Measurements from ENCODE around the gene DENND4A. TPM values are rescaled to one million over a fixed set of nuclear protein-coding genes. Genes with fewer than 3 reads are reported as not detected.

The DENND4A gene
- polyA plus RNA-seq, 2 donors: 2.6 to 3.2 TPM

DNA sequence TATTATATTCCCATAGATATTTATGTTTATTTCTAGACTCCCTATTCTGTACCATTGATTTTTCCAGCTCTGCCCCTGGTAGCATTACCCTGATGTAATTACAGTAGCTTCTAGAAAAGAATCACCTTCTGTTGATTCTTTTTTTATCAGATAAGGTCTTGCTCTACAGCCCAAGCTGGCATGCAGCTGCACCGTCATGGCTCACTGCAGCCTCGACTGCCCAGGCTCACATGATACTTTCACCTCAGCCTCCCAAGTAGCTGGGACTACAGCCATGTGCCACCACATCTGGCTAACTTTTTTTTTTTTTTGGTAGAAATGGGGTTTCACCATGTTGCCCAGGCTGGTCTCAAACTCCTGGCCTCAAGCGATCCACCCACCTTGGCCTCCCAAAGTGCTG, 128.6 kb downstream of the DENND4A start:
- Histone ChIP-seq H3K36me3 (ENCODE audit: control insufficient read depth in 2 of 2, insufficient read depth in 2 of 2, low read length in 1 of 2) (no peaks in the 10 kb centered on the region), H3K4me3 (ENCODE audit: low read depth in 1 of 2, low read length in 2 of 2) (no peak overlapping the region), H3K27me3 (ENCODE audit: control insufficient read depth in 1 of 2, insufficient read depth in 2 of 2, low read length in 2 of 2) (no peaks in the 10 kb centered on the region), H3K4me1 (ENCODE audit: control insufficient read depth in 2 of 2, insufficient read depth in 2 of 2, low read length in 1 of 2) (no peaks in the 10 kb centered on the region), H3K9me3 (ENCODE audit: control insufficient read depth in 2 of 2, insufficient read depth in 1 of 2, low read depth in 1 of 2, low read length in 1 of 2) (no peaks in the 10 kb centered on the region), H3K27ac (ENCODE audit: low read depth in 2 of 2, low read length in 1 of 2) (no peak overlapping the region)
- 92 to 94% methylated on average over 3 of the region's 3 CpGs for WGBS, 2 donors

DNA sequence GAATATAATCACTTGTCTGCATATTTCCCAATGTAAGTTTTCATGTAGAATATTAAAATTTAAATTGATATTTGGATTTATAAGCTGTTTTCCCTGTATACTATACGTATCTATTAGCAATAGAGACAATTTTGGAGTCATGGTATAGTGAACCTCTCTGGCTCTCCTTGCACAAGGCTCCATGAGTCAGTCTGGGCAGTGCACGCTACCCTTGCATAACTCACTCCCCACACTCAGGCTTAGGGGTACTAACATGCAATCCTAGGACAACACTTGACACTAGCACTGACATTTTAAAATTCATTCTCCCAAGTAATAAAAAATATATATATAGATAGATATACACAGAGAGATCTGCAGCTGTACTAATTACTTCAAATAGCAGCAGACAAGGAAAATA, 131.2 kb downstream of the DENND4A start:
- Histone ChIP-seq H3K9me3 (ENCODE audit: control insufficient read depth in 2 of 2, insufficient read depth in 1 of 2, low read depth in 1 of 2, low read length in 1 of 2) (no peaks in the 10 kb centered on the region), H3K36me3 (ENCODE audit: control insufficient read depth in 2 of 2, insufficient read depth in 2 of 2, low read length in 1 of 2) (no peaks in the 10 kb centered on the region), H3K27me3 (ENCODE audit: control insufficient read depth in 1 of 2, insufficient read depth in 2 of 2, low read length in 2 of 2) (no peaks in the 10 kb centered on the region), H3K4me1 (ENCODE audit: control insufficient read depth in 2 of 2, insufficient read depth in 2 of 2, low read length in 1 of 2) (no peaks in the 10 kb centered on the region), H3K27ac (ENCODE audit: low read depth in 2 of 2, low read length in 1 of 2) (no peak overlapping the region), H3K4me3 (ENCODE audit: low read depth in 1 of 2, low read length in 2 of 2) (no peak overlapping the region)
- WGBS, 2 donors: 88 to 97% methylated on average over 2 of the region's 2 CpGs

- Histone ChIP-seq H3K9me3 (ENCODE audit: control insufficient read depth in 2 of 2, insufficient read depth in 1 of 2, low read depth in 1 of 2, low read length in 1 of 2) (no peaks in the 10 kb centered on the region), H3K4me3 (ENCODE audit: low read depth in 1 of 2, low read length in 2 of 2) (no peak overlapping the region), H3K4me1 (ENCODE audit: control insufficient read depth in 2 of 2, insufficient read depth in 2 of 2, low read length in 1 of 2) (no peaks in the 10 kb centered on the region), H3K27me3 (ENCODE audit: control insufficient read depth in 1 of 2, insufficient read depth in 2 of 2, low read length in 2 of 2) (no peaks in the 10 kb centered on the region), H3K36me3 (ENCODE audit: control insufficient read depth in 2 of 2, insufficient read depth in 2 of 2, low read length in 1 of 2) (no peaks in the 10 kb centered on the region), H3K27ac (ENCODE audit: low read depth in 2 of 2, low read length in 1 of 2) (no peak overlapping the region)
- 84 to 86% methylated on average over 4 of the region's 4 CpGs for WGBS, 2 donors
Observed at GRCh38 chr15:65659502-65660052, 132.5 kb downstream of the DENND4A start.

- 79 to 80% methylated on average over 4 of the region's 4 CpGs for WGBS, 2 donors
- Histone ChIP-seq H3K36me3 (ENCODE audit: control insufficient read depth in 2 of 2, insufficient read depth in 2 of 2, low read length in 1 of 2) (peaks cover 0 to 4% of the 10 kb centered on the region in 2 donors), H3K27ac (ENCODE audit: low read depth in 2 of 2, low read length in 1 of 2) (no peak overlapping the region), H3K27me3 (ENCODE audit: control insufficient read depth in 1 of 2, insufficient read depth in 2 of 2, low read length in 2 of 2) (no peaks in the 10 kb centered on the region), H3K4me1 (ENCODE audit: control insufficient read depth in 2 of 2, insufficient read depth in 2 of 2, low read length in 1 of 2) (no peaks in the 10 kb centered on the region), H3K4me3 (ENCODE audit: low read depth in 1 of 2, low read length in 2 of 2) (no peak overlapping the region), H3K9me3 (ENCODE audit: control insufficient read depth in 2 of 2, insufficient read depth in 1 of 2, low read depth in 1 of 2, low read length in 1 of 2) (no peaks in the 10 kb centered on the region)
Observed at GRCh38 chr15:65655457-65655856, 136.6 kb downstream of the DENND4A start.

GRCh38 chr15:65655026-65655425, 137.1 kb downstream of the DENND4A start:
- Histone ChIP-seq H3K27me3 (ENCODE audit: control insufficient read depth in 1 of 2, insufficient read depth in 2 of 2, low read length in 2 of 2) (no peaks in the 10 kb centered on the region), H3K9me3 (ENCODE audit: control insufficient read depth in 2 of 2, insufficient read depth in 1 of 2, low read depth in 1 of 2, low read length in 1 of 2) (no peaks in the 10 kb centered on the region), H3K4me1 (ENCODE audit: control insufficient read depth in 2 of 2, insufficient read depth in 2 of 2, low read length in 1 of 2) (no peaks in the 10 kb centered on the region), H3K4me3 (ENCODE audit: low read depth in 1 of 2, low read length in 2 of 2) (no peak overlapping the region), H3K27ac (ENCODE audit: low read depth in 2 of 2, low read length in 1 of 2) (no peak overlapping the region), H3K36me3 (ENCODE audit: control insufficient read depth in 2 of 2, insufficient read depth in 2 of 2, low read length in 1 of 2) (peaks cover 0 to 4% of the 10 kb centered on the region in 2 donors)
- 94 to 98% methylated on average over 1 of the region's 1 CpG for WGBS, 2 donors

- Histone ChIP-seq H3K4me3 (ENCODE audit: low read depth in 1 of 2, low read length in 2 of 2) (no peak overlapping the region), H3K27ac (ENCODE audit: low read depth in 2 of 2, low read length in 1 of 2) (no peak overlapping the region), H3K4me1 (ENCODE audit: control insufficient read depth in 2 of 2, insufficient read depth in 2 of 2, low read length in 1 of 2) (no peaks in the 10 kb centered on the region), H3K27me3 (ENCODE audit: control insufficient read depth in 1 of 2, insufficient read depth in 2 of 2, low read length in 2 of 2) (no peaks in the 10 kb centered on the region), H3K36me3 (ENCODE audit: control insufficient read depth in 2 of 2, insufficient read depth in 2 of 2, low read length in 1 of 2) (peaks cover 0 to 4% of the 10 kb centered on the region in 2 donors), H3K9me3 (ENCODE audit: control insufficient read depth in 2 of 2, insufficient read depth in 1 of 2, low read depth in 1 of 2, low read length in 1 of 2) (no peaks in the 10 kb centered on the region)
- WGBS, 2 donors: 86 to 92% methylated on average over 5 of the region's 5 CpGs
Observed at GRCh38 chr15:65653801-65654521, 138.1 kb downstream of the DENND4A start.

GRCh38 chr15:65653341-65653740, 138.8 kb downstream of the DENND4A start:
- Histone ChIP-seq H3K36me3 (ENCODE audit: control insufficient read depth in 2 of 2, insufficient read depth in 2 of 2, low read length in 1 of 2) (peaks cover 0 to 4% of the 10 kb centered on the region in 2 donors), H3K27ac (ENCODE audit: low read depth in 2 of 2, low read length in 1 of 2) (no peak overlapping the region), H3K4me3 (ENCODE audit: low read depth in 1 of 2, low read length in 2 of 2) (no peak overlapping the region), H3K4me1 (ENCODE audit: control insufficient read depth in 2 of 2, insufficient read depth in 2 of 2, low read length in 1 of 2) (no peaks in the 10 kb centered on the region), H3K27me3 (ENCODE audit: control insufficient read depth in 1 of 2, insufficient read depth in 2 of 2, low read length in 2 of 2) (no peaks in the 10 kb centered on the region), H3K9me3 (ENCODE audit: control insufficient read depth in 2 of 2, insufficient read depth in 1 of 2, low read depth in 1 of 2, low read length in 1 of 2) (no peaks in the 10 kb centered on the region)

DNA sequence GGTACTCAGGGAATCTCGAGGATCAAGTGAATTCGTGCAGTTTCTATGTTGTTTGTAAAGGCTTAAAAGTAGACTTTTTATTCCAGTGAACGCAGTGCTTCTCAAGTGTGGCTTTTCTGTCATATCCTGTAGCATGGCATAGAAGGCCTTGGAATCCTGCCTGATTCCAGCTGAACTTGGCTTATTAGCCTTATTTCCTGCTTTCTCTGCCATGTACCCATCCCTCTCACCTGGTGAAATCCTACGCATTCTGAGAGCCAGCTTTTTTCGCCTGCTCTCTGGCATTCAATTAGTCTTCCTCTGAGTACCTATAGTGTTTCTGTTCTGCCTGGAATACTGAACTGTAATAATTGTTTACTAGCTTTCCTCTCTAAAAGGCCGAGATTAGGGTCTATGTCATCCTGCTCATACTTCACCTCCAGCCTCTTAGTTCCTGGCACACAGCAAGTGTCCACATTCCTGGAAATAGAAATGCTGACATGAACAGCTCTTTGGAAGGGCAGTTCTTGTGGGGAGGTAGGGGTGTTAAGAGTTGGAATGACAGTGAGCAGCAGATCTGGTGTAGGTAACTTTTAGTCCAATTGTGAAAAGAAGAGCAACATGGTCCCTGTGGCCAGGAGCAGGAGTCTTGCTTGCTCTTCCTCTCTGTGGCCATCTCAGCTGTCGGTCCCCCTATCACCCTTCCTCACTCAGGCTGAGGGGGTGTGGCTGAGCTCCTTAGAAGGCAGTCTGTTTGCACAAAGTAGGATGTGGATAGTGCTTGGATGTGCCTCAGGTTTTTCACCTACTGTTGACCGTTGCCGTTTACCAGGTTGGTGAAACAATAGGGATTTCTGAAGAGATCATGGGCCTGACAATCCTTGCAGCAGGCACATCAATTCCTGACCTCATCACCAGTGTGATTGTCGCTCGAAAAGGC, 140.0 kb downstream of the DENND4A start:
- Histone ChIP-seq H3K27ac (ENCODE audit: low read depth in 2 of 2, low read length in 1 of 2) (no peak overlapping the region), H3K36me3 (ENCODE audit: control insufficient read depth in 2 of 2, insufficient read depth in 2 of 2, low read length in 1 of 2) (peaks cover 0 to 4% of the 10 kb centered on the region in 2 donors), H3K27me3 (ENCODE audit: control insufficient read depth in 1 of 2, insufficient read depth in 2 of 2, low read length in 2 of 2) (no peaks in the 10 kb centered on the region), H3K4me1 (ENCODE audit: control insufficient read depth in 2 of 2, insufficient read depth in 2 of 2, low read length in 1 of 2) (no peaks in the 10 kb centered on the region), H3K4me3 (ENCODE audit: low read depth in 1 of 2, low read length in 2 of 2) (no peak overlapping the region), H3K9me3 (ENCODE audit: control insufficient read depth in 2 of 2, insufficient read depth in 1 of 2, low read depth in 1 of 2, low read length in 1 of 2) (no peaks in the 10 kb centered on the region)
- 76 to 81% methylated on average over 11 of the region's 11 CpGs for WGBS, 2 donors

DNA sequence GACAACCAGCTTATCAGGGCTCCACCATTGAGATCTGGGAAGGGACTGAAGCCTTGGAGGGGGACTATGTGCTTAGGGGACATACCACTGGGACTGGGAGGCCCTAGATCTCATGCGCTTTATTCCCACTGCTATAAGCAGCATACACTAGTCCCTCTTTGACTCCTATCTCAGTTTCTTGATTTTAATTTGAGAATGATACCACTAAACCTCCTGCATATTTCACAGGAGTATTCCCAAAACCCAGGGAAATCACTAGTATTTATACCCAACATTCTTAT, 141.1 kb downstream of the DENND4A start:
- 98 to 100% methylated on average over 1 of the region's 1 CpG for WGBS, 2 donors
- no peak overlapping the region for H3K27ac ChIP-seq (ENCODE audit: low read depth in 2 of 2, low read length in 1 of 2)

More for the DNA sequence above, 141.1 kb downstream of the DENND4A start:
- H3K9me3 ChIP-seq (ENCODE audit: control insufficient read depth in 2 of 2, insufficient read depth in 1 of 2, low read depth in 1 of 2, low read length in 1 of 2): no peaks in the 10 kb centered on the region
- H3K4me1 ChIP-seq (ENCODE audit: control insufficient read depth in 2 of 2, insufficient read depth in 2 of 2, low read length in 1 of 2): no peaks in the 10 kb centered on the region
- H3K27me3 ChIP-seq (ENCODE audit: control insufficient read depth in 1 of 2, insufficient read depth in 2 of 2, low read length in 2 of 2): no peaks in the 10 kb centered on the region
- no peak overlapping the region for H3K4me3 ChIP-seq (ENCODE audit: low read depth in 1 of 2, low read length in 2 of 2)
- H3K36me3 ChIP-seq (ENCODE audit: control insufficient read depth in 2 of 2, insufficient read depth in 2 of 2, low read length in 1 of 2): peaks cover 0 to 4% of the 10 kb centered on the region in 2 donors
